ENCODE results near the gene SPRED1.
A peak's percentile ranks its signal among the peaks of the same experiment; 100 is the strongest.

The SPRED1 gene

GRCh38 chr15:38252481-38253350 lies at the start of gene SPRED1:
TSS of gene SPRED1 (plus strand) at chr15:38252836. CDS start at chr15:38253186, 350 bp downstream.
- peaks cover 3 to 14% of the 10 kb centered on the region in 2 donors for H3K4me1 ChIP-seq (ENCODE audit: control insufficient read depth in 1 of 2, insufficient read depth in 2 of 2, low read length in 2 of 2)
- no peaks in the 10 kb centered on the region for H3K27me3 ChIP-seq (ENCODE audit: low read depth, low read length)
- H3K36me3 ChIP-seq (ENCODE audit: control insufficient read depth in 1 of 2, insufficient read depth in 2 of 2, low read length in 2 of 2) = peaks cover 0 to 6% of the 10 kb centered on the region in 2 donors
- H3K27ac ChIP-seq (ENCODE audit: low read length) = peak within 1 kb of the TSS; percentile 87
- peak within 1 kb of the TSS; percentile 74 to 79 for H3K4me3 ChIP-seq (ENCODE audit: low read depth in 1 of 2, low read length in 2 of 2)
- no peaks in the 10 kb centered on the region for H3K9me3 ChIP-seq (ENCODE audit: control insufficient read depth in 1 of 2, low read length in 2 of 2)

- Histone ChIP-seq H3K4me3 (ENCODE audit: low read depth in 1 of 2, low read length in 2 of 2) (no peak overlapping the region), H3K9me3 (ENCODE audit: control insufficient read depth in 1 of 2, low read length in 2 of 2) (no peaks in the 10 kb centered on the region), H3K27me3 (ENCODE audit: low read depth, low read length) (no peaks in the 10 kb centered on the region), H3K4me1 (ENCODE audit: control insufficient read depth in 1 of 2, insufficient read depth in 2 of 2, low read length in 2 of 2) (peaks cover 0 to 3% of the 10 kb centered on the region in 2 donors), H3K36me3 (ENCODE audit: control insufficient read depth in 1 of 2, insufficient read depth in 2 of 2, low read length in 2 of 2) (no peaks in the 10 kb centered on the region), H3K27ac (ENCODE audit: low read length) (no peak overlapping the region)
Observed at GRCh38 chr15:38205526-38206272, 46.9 kb upstream of the SPRED1 start.

GRCh38 chr15:38207621-38208020 lies 45.0 kb upstream of the SPRED1 start:
- H3K27ac ChIP-seq (ENCODE audit: low read length) = no peak overlapping the region
- no peaks in the 10 kb centered on the region for H3K27me3 ChIP-seq (ENCODE audit: low read depth, low read length)
- H3K9me3 ChIP-seq (ENCODE audit: control insufficient read depth in 1 of 2, low read length in 2 of 2) = no peaks in the 10 kb centered on the region
- peaks cover 0 to 5% of the 10 kb centered on the region in 2 donors for H3K4me1 ChIP-seq (ENCODE audit: control insufficient read depth in 1 of 2, insufficient read depth in 2 of 2, low read length in 2 of 2)
- no peaks in the 10 kb centered on the region for H3K36me3 ChIP-seq (ENCODE audit: control insufficient read depth in 1 of 2, insufficient read depth in 2 of 2, low read length in 2 of 2)
- H3K4me3 ChIP-seq (ENCODE audit: low read depth in 1 of 2, low read length in 2 of 2) = no peak overlapping the region

- Histone ChIP-seq H3K36me3 (ENCODE audit: control insufficient read depth in 1 of 2, insufficient read depth in 2 of 2, low read length in 2 of 2) (no peaks in the 10 kb centered on the region), H3K4me1 (ENCODE audit: control insufficient read depth in 1 of 2, insufficient read depth in 2 of 2, low read length in 2 of 2) (peaks cover 0 to 10% of the 10 kb centered on the region in 2 donors), H3K9me3 (ENCODE audit: control insufficient read depth in 1 of 2, low read length in 2 of 2) (no peaks in the 10 kb centered on the region), H3K4me3 (ENCODE audit: low read depth in 1 of 2, low read length in 2 of 2) (no peak overlapping the region), H3K27ac (ENCODE audit: low read length) (no peak overlapping the region), H3K27me3 (ENCODE audit: low read depth, low read length) (no peaks in the 10 kb centered on the region)
Observed at GRCh38 chr15:38208206-38208605, 44.4 kb upstream of the SPRED1 start.

- H3K9me3 ChIP-seq (ENCODE audit: control insufficient read depth in 1 of 2, low read length in 2 of 2) = no peaks in the 10 kb centered on the region
- no peak overlapping the region for H3K27ac ChIP-seq (ENCODE audit: low read length)
- H3K36me3 ChIP-seq (ENCODE audit: control insufficient read depth in 1 of 2, insufficient read depth in 2 of 2, low read length in 2 of 2) = no peaks in the 10 kb centered on the region
- H3K4me3 ChIP-seq (ENCODE audit: low read depth in 1 of 2, low read length in 2 of 2) = no peak overlapping the region
- peaks cover 0 to 12% of the 10 kb centered on the region in 2 donors for H3K4me1 ChIP-seq (ENCODE audit: control insufficient read depth in 1 of 2, insufficient read depth in 2 of 2, low read length in 2 of 2)
- H3K27me3 ChIP-seq (ENCODE audit: low read depth, low read length) = no peaks in the 10 kb centered on the region
Observed at GRCh38 chr15:38208779-38209178, 43.9 kb upstream of the SPRED1 start.

GRCh38 chr15:38211249-38211648 lies 41.4 kb upstream of the SPRED1 start:
- no peaks in the 10 kb centered on the region for H3K36me3 ChIP-seq (ENCODE audit: control insufficient read depth in 1 of 2, insufficient read depth in 2 of 2, low read length in 2 of 2)
- no peak overlapping the region for H3K4me3 ChIP-seq (ENCODE audit: low read depth in 1 of 2, low read length in 2 of 2)
- H3K27ac ChIP-seq (ENCODE audit: low read length) = no peak overlapping the region
- no peaks in the 10 kb centered on the region for H3K9me3 ChIP-seq (ENCODE audit: control insufficient read depth in 1 of 2, low read length in 2 of 2)
- H3K4me1 ChIP-seq (ENCODE audit: control insufficient read depth in 1 of 2, insufficient read depth in 2 of 2, low read length in 2 of 2) = peaks cover 0 to 11% of the 10 kb centered on the region in 2 donors
- no peaks in the 10 kb centered on the region for H3K27me3 ChIP-seq (ENCODE audit: low read depth, low read length)

- Histone ChIP-seq H3K27me3 (ENCODE audit: low read depth, low read length) (no peaks in the 10 kb centered on the region), H3K27ac (ENCODE audit: low read length) (no peak overlapping the region), H3K4me3 (ENCODE audit: low read depth in 1 of 2, low read length in 2 of 2) (no peak overlapping the region), H3K36me3 (ENCODE audit: control insufficient read depth in 1 of 2, insufficient read depth in 2 of 2, low read length in 2 of 2) (no peaks in the 10 kb centered on the region), H3K4me1 (ENCODE audit: control insufficient read depth in 1 of 2, insufficient read depth in 2 of 2, low read length in 2 of 2) (peaks cover 0 to 9% of the 10 kb centered on the region in 2 donors), H3K9me3 (ENCODE audit: control insufficient read depth in 1 of 2, low read length in 2 of 2) (no peaks in the 10 kb centered on the region)
Observed at GRCh38 chr15:38211811-38212210, 40.8 kb upstream of the SPRED1 start.

GRCh38 chr15:38212729-38213351 lies 39.8 kb upstream of the SPRED1 start:
- H3K27ac ChIP-seq (ENCODE audit: low read length) = no peak overlapping the region
- H3K27me3 ChIP-seq (ENCODE audit: low read depth, low read length) = no peaks in the 10 kb centered on the region
- H3K36me3 ChIP-seq (ENCODE audit: control insufficient read depth in 1 of 2, insufficient read depth in 2 of 2, low read length in 2 of 2) = no peaks in the 10 kb centered on the region
- H3K4me1 ChIP-seq (ENCODE audit: control insufficient read depth in 1 of 2, insufficient read depth in 2 of 2, low read length in 2 of 2) = peaks cover 8 to 9% of the 10 kb centered on the region in 2 donors
- no peaks in the 10 kb centered on the region for H3K9me3 ChIP-seq (ENCODE audit: control insufficient read depth in 1 of 2, low read length in 2 of 2)
- no peak overlapping the region for H3K4me3 ChIP-seq (ENCODE audit: low read depth in 1 of 2, low read length in 2 of 2)

- no peaks in the 10 kb centered on the region for H3K36me3 ChIP-seq (ENCODE audit: control insufficient read depth in 1 of 2, insufficient read depth in 2 of 2, low read length in 2 of 2)
- H3K27ac ChIP-seq (ENCODE audit: low read length) = no peak overlapping the region
- H3K4me1 ChIP-seq (ENCODE audit: control insufficient read depth in 1 of 2, insufficient read depth in 2 of 2, low read length in 2 of 2) = peaks cover 9 to 10% of the 10 kb centered on the region in 2 donors
Observed at GRCh38 chr15:38213356-38213755, 39.3 kb upstream of the SPRED1 start.

GRCh38 chr15:38215707-38216106 lies 36.9 kb upstream of the SPRED1 start:
- Histone ChIP-seq H3K9me3 (ENCODE audit: control insufficient read depth in 1 of 2, low read length in 2 of 2) (no peaks in the 10 kb centered on the region), H3K4me1 (ENCODE audit: control insufficient read depth in 1 of 2, insufficient read depth in 2 of 2, low read length in 2 of 2) (peaks cover 9 to 10% of the 10 kb centered on the region in 2 donors), H3K36me3 (ENCODE audit: control insufficient read depth in 1 of 2, insufficient read depth in 2 of 2, low read length in 2 of 2) (no peaks in the 10 kb centered on the region), H3K27me3 (ENCODE audit: low read depth, low read length) (no peaks in the 10 kb centered on the region), H3K4me3 (ENCODE audit: low read depth in 1 of 2, low read length in 2 of 2) (no peak overlapping the region), H3K27ac (ENCODE audit: low read length) (no peak overlapping the region)

More at GRCh38 chr15:38213356-38213755, 39.3 kb upstream of the SPRED1 start:
- H3K4me3 ChIP-seq (ENCODE audit: low read depth in 1 of 2, low read length in 2 of 2) = no peak overlapping the region
- no peaks in the 10 kb centered on the region for H3K27me3 ChIP-seq (ENCODE audit: low read depth, low read length)
- no peaks in the 10 kb centered on the region for H3K9me3 ChIP-seq (ENCODE audit: control insufficient read depth in 1 of 2, low read length in 2 of 2)

- Histone ChIP-seq H3K9me3 (ENCODE audit: control insufficient read depth in 1 of 2, low read length in 2 of 2) (no peaks in the 10 kb centered on the region), H3K36me3 (ENCODE audit: control insufficient read depth in 1 of 2, insufficient read depth in 2 of 2, low read length in 2 of 2) (no peaks in the 10 kb centered on the region), H3K27ac (ENCODE audit: low read length) (no peak overlapping the region), H3K4me3 (ENCODE audit: low read depth in 1 of 2, low read length in 2 of 2) (no peak overlapping the region), H3K4me1 (ENCODE audit: control insufficient read depth in 1 of 2, insufficient read depth in 2 of 2, low read length in 2 of 2) (peaks cover 9 to 10% of the 10 kb centered on the region in 2 donors), H3K27me3 (ENCODE audit: low read depth, low read length) (no peaks in the 10 kb centered on the region)
Observed at GRCh38 chr15:38216763-38217162, 35.9 kb upstream of the SPRED1 start.
